Stimulated activated CD4-positive, alpha-beta T cell treated with anti-CD3 and anti-CD28 coated beads, Interleukin-12 subunit alpha, Interleukin-12 subunit beta, amount 100 ng/mL, for 24 hours (primary cell): Measurements from ENCODE around the gene NDRG2.

ENCODE experiments used
- DNase-seq, 2 experiments: peaks; one replicate each; pipeline ENCODE4 v3.0.0-alpha.2; 2020; ENCODE audit warnings: low read depth in 2 of 2

NDRG2 gene

GRCh38 chr14:21024585-21025370 lies at the start of gene NDRG2:
Gene NDRG2, minus strand, starts transcription at chr14:21025061. Its CDS starts 1,746 bp downstream, at chr14:21023315.
- peak; percentile 29 to 55 for DNase-seq

- DNase-seq: no peak
Observed at GRCh38 chr14:21073921-21074320, 49.1 kb upstream of the NDRG2 start.

GRCh38 chr14:21072781-21073339 lies 48.0 kb upstream of the NDRG2 start:
- DNase-seq: no peak

- DNase-seq: no peak
Observed at GRCh38 chr14:21072031-21072473, 47.2 kb upstream of the NDRG2 start.

- peak in 1 of 2 experiments; percentile 46 for DNase-seq
Observed at GRCh38 chr14:21071225-21072030, 46.6 kb upstream of the NDRG2 start.

GRCh38 chr14:21070610-21071224 lies 45.9 kb upstream of the NDRG2 start:
- DNase-seq: no peak

GRCh38 chr14:21070083-21070609 lies 45.3 kb upstream of the NDRG2 start, which contains the start of gene ARHGEF40:
Gene ARHGEF40, plus strand, starts transcription at chr14:21070304. Its CDS starts 93 bp downstream, at chr14:21070397.
- no peak for DNase-seq

- DNase-seq: no peak
Observed at GRCh38 chr14:21069388-21070082, 44.7 kb upstream of the NDRG2 start.

GRCh38 chr14:21068521-21069387 lies 43.9 kb upstream of the NDRG2 start:
- no peak for DNase-seq

- no peak for DNase-seq
Observed at GRCh38 chr14:21066882-21067502, 42.1 kb upstream of the NDRG2 start.

GRCh38 chr14:21063479-21063878 lies 38.6 kb upstream of the NDRG2 start:
- DNase-seq: no peak

- no peak for DNase-seq
Observed at GRCh38 chr14:21061347-21061668, 36.4 kb upstream of the NDRG2 start.

GRCh38 chr14:21060614-21061346 lies 35.9 kb upstream of the NDRG2 start:
- DNase-seq: no peak

GRCh38 chr14:21059842-21060613 lies 35.2 kb upstream of the NDRG2 start:
- DNase-seq: no peak

- DNase-seq: no peak
Observed at GRCh38 chr14:21058903-21059302, 34.0 kb upstream of the NDRG2 start.

GRCh38 chr14:21057803-21058675 lies 33.2 kb upstream of the NDRG2 start, which contains the start of gene RNASE8:
Gene RNASE8, plus strand, starts transcription at chr14:21057822. Its CDS starts 71 bp downstream, at chr14:21057893.
- DNase-seq: no peak

- no peak for DNase-seq
Observed at GRCh38 chr14:21056520-21057163, 31.8 kb upstream of the NDRG2 start.
